ENCODE measurements around the gene GCA.

Gene GCA

DNA sequence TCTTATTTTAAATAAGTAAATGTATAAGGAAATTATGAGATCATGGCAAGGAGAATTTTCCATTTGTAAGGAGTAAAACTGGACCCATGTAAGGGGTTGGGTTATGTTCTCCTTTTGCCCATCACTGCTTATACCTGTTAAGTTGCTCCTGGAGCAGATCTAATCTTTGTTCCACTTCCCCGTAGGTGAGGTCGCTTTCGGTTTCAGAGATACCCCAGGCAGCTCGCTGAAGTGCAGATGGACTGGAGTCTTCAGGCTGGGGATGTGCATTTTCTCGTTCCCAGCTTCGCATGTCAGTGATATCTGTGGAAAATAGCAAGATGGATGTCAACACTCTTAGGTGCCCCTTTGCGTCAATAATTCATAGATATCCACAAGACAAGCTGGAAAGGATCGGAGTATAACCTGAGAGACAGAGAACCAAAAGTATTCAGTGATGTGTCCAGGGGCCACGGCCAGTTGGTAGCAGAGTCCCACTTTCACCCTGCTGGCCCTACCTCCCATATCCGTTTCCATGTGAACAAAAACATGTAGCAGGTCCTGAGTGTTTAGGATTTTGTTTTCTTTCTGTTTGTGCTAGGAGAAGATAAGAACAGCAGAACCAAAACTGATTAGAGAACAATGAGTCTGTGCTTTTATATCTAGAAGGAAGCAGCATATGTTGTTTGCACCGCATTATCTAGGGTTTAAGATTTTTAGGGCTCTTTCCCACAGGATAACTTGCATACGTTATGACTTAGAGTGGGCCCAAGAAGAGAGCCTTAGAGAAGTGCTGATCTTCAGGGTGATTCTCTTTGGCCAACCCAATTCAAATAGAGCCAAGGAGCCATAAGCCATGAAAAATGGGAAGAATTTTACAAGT lies 36.0 kb downstream of the GCA start:
- TF ChIP-seq, protein P1, sequence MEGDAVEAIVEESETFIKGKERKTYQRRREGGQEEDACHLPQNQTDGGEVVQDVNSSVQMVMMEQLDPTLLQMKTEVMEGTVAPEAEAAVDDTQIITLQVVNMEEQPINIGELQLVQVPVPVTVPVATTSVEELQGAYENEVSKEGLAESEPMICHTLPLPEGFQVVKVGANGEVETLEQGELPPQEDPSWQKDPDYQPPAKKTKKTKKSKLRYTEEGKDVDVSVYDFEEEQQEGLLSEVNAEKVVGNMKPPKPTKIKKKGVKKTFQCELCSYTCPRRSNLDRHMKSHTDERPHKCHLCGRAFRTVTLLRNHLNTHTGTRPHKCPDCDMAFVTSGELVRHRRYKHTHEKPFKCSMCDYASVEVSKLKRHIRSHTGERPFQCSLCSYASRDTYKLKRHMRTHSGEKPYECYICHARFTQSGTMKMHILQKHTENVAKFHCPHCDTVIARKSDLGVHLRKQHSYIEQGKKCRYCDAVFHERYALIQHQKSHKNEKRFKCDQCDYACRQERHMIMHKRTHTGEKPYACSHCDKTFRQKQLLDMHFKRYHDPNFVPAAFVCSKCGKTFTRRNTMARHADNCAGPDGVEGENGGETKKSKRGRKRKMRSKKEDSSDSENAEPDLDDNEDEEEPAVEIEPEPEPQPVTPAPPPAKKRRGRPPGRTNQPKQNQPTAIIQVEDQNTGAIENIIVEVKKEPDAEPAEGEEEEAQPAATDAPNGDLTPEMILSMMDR (IDR thresholded peaks at IDR 0.05; ENCODE audit: borderline replicate concordance, insufficient read depth, low read depth, low read length): no peak
- no peak overlapping the region for H3K4me3 ChIP-seq (ENCODE audit: low read depth, low read length)

DNA sequence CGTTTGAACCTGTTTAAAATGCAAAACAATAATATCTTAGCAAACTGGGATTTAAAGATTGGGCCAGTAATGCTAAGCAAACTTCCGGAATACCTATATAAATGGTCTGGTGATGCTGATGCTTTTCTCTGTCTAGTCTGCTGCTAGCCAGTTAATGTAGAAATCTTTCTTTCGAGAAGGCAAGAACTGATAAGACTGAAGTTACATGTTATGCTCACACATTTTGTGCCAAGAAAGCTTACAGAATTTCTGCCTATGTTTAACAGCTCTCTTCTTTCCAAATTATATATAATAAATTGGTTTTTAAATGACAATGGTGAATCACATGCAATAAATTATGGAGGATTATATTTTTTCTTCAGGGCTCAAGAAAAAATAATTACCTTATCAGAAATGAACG lies 37.9 kb downstream of the GCA start:
- no peak overlapping the region for H3K4me3 ChIP-seq (ENCODE audit: low read depth, low read length)
- TF ChIP-seq, protein P1 (IDR thresholded peaks at IDR 0.05; ENCODE audit: borderline replicate concordance, insufficient read depth, low read depth, low read length): no peak

DNA sequence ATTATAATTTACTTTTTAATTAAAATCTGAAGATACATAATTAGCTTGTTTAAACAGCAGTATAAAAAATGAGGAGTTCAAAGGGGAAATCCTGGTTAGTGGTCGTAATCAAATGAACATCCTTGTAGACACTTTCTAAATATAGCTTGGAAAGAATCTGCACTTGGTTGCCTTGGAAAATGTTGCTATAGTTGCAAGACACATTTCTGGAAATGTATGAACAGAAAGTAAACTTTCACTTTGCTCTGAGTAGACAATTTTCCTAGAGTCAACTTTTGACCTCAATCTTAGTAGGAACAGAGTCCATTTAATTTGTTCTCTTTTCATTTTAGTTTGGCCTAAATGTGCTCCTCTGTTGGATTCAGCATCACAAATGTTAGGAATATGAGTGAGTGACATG lies 38.3 kb downstream of the GCA start:
- TF ChIP-seq, protein P1 (IDR thresholded peaks at IDR 0.05; ENCODE audit: borderline replicate concordance, insufficient read depth, low read depth, low read length): no peak
- no peak overlapping the region for H3K4me3 ChIP-seq (ENCODE audit: low read depth, low read length)

DNA sequence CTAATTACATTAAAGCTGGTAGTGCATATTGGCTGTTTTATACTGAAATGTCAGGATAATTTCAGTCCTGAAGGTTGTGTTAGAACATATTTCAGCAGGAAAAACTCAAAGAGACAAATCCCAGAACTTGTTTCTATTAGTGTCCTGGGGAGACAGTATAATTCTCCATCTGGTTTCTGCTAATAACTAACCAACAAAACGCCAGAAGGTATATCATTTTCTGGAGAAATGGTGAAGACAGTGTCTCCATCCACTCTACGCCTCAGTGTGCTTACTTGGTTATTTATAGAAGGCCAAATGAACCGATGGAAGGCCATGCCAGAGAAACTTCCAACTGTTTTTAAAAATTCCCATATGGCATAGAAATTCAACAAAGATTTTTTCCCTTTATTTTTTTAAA lies 41.6 kb downstream of the GCA start:
- TF ChIP-seq, protein P1 (IDR thresholded peaks at IDR 0.05; ENCODE audit: borderline replicate concordance, insufficient read depth, low read depth, low read length): no peak
- H3K4me3 ChIP-seq (ENCODE audit: low read depth, low read length): no peak overlapping the region

DNA sequence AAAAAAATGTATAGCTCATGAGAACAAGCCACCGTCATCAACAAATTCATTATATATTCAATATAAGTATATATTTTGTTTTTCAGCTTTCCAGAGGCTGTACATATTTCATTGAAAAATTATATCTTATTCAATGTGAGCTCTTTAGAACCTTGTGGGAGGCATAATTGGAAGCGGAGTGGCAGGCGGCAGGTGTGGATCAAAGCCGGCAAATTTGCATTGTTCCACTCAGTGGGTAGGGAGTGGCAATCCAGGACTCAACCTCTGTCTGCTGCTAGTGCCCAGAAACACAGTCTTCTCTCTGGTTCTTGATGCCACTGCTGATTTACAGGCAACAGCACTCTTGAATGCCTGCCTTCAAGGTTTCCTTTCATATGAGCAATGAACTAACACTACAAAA lies 46.9 kb downstream of the GCA start:
- TF ChIP-seq, protein P1 (IDR thresholded peaks at IDR 0.05; ENCODE audit: borderline replicate concordance, insufficient read depth, low read depth, low read length): no peak
- no peak overlapping the region for H3K4me3 ChIP-seq (ENCODE audit: low read depth, low read length)

DNA sequence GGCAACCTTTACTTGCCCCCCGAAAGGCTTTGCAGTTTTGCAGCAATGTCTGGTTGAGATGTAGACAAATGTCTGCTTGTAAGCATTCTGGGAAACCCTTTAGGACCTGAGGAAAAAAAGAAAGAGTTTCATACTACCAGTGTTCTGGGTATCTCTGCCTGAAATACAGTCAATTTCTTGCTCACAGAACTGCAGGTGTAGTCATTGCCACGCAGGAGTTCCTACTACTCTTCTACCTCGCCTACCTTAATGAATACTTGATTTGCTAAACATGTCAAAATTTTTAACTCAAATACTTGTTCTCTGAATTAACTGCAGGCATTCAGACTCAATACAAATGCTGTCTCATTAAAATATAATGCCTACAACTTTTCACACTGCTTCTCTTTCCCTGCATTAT lies 56.4 kb downstream of the GCA start:
- H3K4me3 ChIP-seq (ENCODE audit: low read depth, low read length): no peak overlapping the region
- TF ChIP-seq, protein P1 (IDR thresholded peaks at IDR 0.05; ENCODE audit: borderline replicate concordance, insufficient read depth, low read depth, low read length): no peak

DNA sequence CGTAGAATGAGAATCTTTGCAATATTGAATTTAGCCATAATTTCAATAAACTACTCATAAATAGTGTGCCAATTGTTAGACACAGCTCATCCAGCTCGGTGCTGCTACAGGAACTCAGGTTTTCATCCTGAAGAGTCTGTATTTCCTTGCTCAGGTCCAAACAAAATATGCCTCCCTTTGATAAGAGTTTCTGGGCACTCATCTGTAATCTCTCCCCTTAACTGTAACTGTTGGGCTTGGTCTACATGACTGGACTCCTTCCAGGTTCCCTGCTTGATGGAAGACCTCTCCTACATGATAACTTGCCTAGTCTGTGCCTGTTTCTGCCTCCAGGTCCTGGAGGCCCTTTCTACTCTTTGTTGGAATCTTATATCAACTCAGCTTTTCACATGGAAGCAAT lies 57.9 kb downstream of the GCA start:
- TF ChIP-seq, protein P1 (IDR thresholded peaks at IDR 0.05; ENCODE audit: borderline replicate concordance, insufficient read depth, low read depth, low read length): no peak
- no peak overlapping the region for H3K4me3 ChIP-seq (ENCODE audit: low read depth, low read length)
